GM21786 (cell line): ENCODE results near the gene PHF21A.
A peak's percentile ranks its signal among the peaks of the same experiment; 100 is the strongest.

Experiments
- ATAC-seq: cut with Tn5 transposase; IDR thresholded peaks from one replicate; pipeline ENCODE4 v1.9.1; 2021; ENCODE audit not compliant: unreplicated experiment

PHF21A gene

GRCh38 chr11:45936511-45937054, 184.7 kb downstream of the PHF21A start:
- ATAC-seq: no peak

GRCh38 chr11:45935349-45936064, 185.7 kb downstream of the PHF21A start:
- no peak for ATAC-seq

GRCh38 chr11:45934580-45935318, 186.5 kb downstream of the PHF21A start:
- ATAC-seq: no peak

- no peak for ATAC-seq
These were observed 187.2 kb downstream of the PHF21A start for GRCh38 chr11:45933846-45934579.

- no peak for ATAC-seq
These were observed 188.0 kb downstream of the PHF21A start for GRCh38 chr11:45933131-45933831.

- no peak for ATAC-seq
These were observed 189.0 kb downstream of the PHF21A start for GRCh38 chr11:45932217-45932616.

- no peak for ATAC-seq
These were observed 189.5 kb downstream of the PHF21A start for GRCh38 chr11:45931739-45932138.

GRCh38 chr11:45930951-45931570, 190.2 kb downstream of the PHF21A start:
- ATAC-seq: no peak

- peak; percentile 90 for ATAC-seq
These were observed 191.0 kb downstream of the PHF21A start for GRCh38 chr11:45930031-45930794.

- ATAC-seq: no peak
These were observed 191.7 kb downstream of the PHF21A start for GRCh38 chr11:45929486-45930030.

- no peak for ATAC-seq
These were observed 192.6 kb downstream of the PHF21A start for GRCh38 chr11:45928535-45929215.

GRCh38 chr11:45927684-45928413, 193.4 kb downstream of the PHF21A start:
- ATAC-seq: no peak

GRCh38 chr11:45927332-45927683, 193.9 kb downstream of the PHF21A start:
- ATAC-seq: no peak

GRCh38 chr11:45926536-45927331, 194.5 kb downstream of the PHF21A start:
- no peak for ATAC-seq

GRCh38 chr11:45926001-45926401, 195.3 kb downstream of the PHF21A start:
- no peak for ATAC-seq

- ATAC-seq: no peak
These were observed 195.7 kb downstream of the PHF21A start for GRCh38 chr11:45925550-45925949.

GRCh38 chr11:45924927-45925326, 196.3 kb downstream of the PHF21A start:
- no peak for ATAC-seq
